GM12864 (cell line): ENCODE data around the gene PREX1.

Source experiments
- DNase-seq: peaks from one replicate; pipeline ENCODE4 v3.0.0-alpha.2; 2011; ENCODE audit warnings: low read depth
- H3K4me3 ChIP-seq: 2 replicates; pipeline ENCODE4 v1.5.1; 2011; ENCODE audit warnings: mild to moderate bottlenecking, low read depth, low read length, control low read depth
- TF ChIP-seq, protein P1 (sequence below): IDR thresholded peaks from 2 replicates; pipeline ENCODE4 v1.5.1; 2011; ENCODE audit warnings: low read depth, mild to moderate bottlenecking, moderate library complexity, low read length, control low read depth, inconsistent platforms; ENCODE audit errors: missing control alignments

Gene PREX1

GRCh38 chr20:48676125-48676524 is 151.7 kb downstream of the PREX1 start:
- H3K4me3 ChIP-seq, result no peak overlapping the region
- no peak for DNase-seq
- TF ChIP-seq, protein P1, sequence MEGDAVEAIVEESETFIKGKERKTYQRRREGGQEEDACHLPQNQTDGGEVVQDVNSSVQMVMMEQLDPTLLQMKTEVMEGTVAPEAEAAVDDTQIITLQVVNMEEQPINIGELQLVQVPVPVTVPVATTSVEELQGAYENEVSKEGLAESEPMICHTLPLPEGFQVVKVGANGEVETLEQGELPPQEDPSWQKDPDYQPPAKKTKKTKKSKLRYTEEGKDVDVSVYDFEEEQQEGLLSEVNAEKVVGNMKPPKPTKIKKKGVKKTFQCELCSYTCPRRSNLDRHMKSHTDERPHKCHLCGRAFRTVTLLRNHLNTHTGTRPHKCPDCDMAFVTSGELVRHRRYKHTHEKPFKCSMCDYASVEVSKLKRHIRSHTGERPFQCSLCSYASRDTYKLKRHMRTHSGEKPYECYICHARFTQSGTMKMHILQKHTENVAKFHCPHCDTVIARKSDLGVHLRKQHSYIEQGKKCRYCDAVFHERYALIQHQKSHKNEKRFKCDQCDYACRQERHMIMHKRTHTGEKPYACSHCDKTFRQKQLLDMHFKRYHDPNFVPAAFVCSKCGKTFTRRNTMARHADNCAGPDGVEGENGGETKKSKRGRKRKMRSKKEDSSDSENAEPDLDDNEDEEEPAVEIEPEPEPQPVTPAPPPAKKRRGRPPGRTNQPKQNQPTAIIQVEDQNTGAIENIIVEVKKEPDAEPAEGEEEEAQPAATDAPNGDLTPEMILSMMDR, result no peak

GRCh38 chr20:48674461-48674860 is 153.3 kb downstream of the PREX1 start:
- no peak for DNase-seq
- TF ChIP-seq, protein P1, result no peak
- no peak overlapping the region for H3K4me3 ChIP-seq

GRCh38 chr20:48673507-48673906 is 154.3 kb downstream of the PREX1 start:
- TF ChIP-seq, protein P1, result no peak
- DNase-seq, result no peak
- H3K4me3 ChIP-seq, result no peak overlapping the region

- DNase-seq, result no peak
- H3K4me3 ChIP-seq, result no peak overlapping the region
- TF ChIP-seq, protein P1, result no peak
Observed at GRCh38 chr20:48672324-48672723, 155.5 kb downstream of the PREX1 start.

DNA sequence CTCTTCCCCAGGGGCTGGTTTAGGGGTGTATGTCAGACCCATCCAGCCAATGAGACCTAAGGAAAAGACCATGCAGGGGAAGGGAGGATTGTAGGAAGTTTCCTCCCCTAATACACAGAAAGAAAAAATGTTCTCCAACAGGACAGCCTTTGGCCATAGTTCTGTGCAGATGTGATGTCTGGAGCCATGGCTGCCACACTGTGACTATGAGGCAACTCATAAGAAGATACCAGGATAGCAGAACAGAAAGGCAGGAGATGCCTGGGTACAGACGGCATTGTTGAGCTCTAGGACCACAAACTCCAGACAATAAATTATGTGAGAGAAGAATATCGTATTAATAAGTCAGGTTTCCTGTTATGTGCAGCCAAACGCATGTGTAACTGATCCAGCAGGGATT is 156.7 kb downstream of the PREX1 start:
- TF ChIP-seq, protein P1, result no peak
- DNase-seq, result no peak
- H3K4me3 ChIP-seq, result no peak overlapping the region

- no peak for DNase-seq
- no peak overlapping the region for H3K4me3 ChIP-seq
- TF ChIP-seq, protein P1, result no peak
Observed at GRCh38 chr20:48669946-48670605, 157.7 kb downstream of the PREX1 start.

GRCh38 chr20:48668451-48668946 is 159.3 kb downstream of the PREX1 start:
- no peak overlapping the region for H3K4me3 ChIP-seq
- TF ChIP-seq, protein P1, result no peak
- no peak for DNase-seq
